Measurements from ENCODE around the gene PDGFD. TPM values are rescaled to one million over a fixed set of nuclear protein-coding genes. Genes with fewer than 3 reads are reported as not detected.

Gene PDGFD
- total RNA-seq, 1 experiment from 2014 or later: 1.7 TPM

GRCh38 chr11:103928802-103929161 is 235.2 kb downstream of the PDGFD start:
- H2BK15ac ChIP-seq (ENCODE audit: low read depth, low read length): no peak overlapping the region
- no peak overlapping the region for H4K8ac ChIP-seq (replicated peaks; ENCODE audit: insufficient read length, low read depth, low read length)
- no peak overlapping the region for H3K4me2 ChIP-seq (ENCODE audit: insufficient read depth, insufficient read length, low read length)
- H3K27me3 ChIP-seq (ENCODE audit: insufficient read depth, low read length): no peaks in the 10 kb centered on the region
- no peaks in the 10 kb centered on the region for H4K20me1 ChIP-seq (ENCODE audit: control insufficient read depth, insufficient read depth, insufficient read length)
- H2BK12ac ChIP-seq (ENCODE audit: insufficient read length, low read depth, low read length): no peak overlapping the region
- no peaks in the 10 kb centered on the region for H3K9me3 ChIP-seq (ENCODE audit: control insufficient read depth, low read depth, low read length)
- Mint-ChIP-seq H3K36me3 (ENCODE audit: insufficient read depth in 1 of 3, low read depth in 3 of 3) (no peaks in the 10 kb centered on the region), H3K27ac (no peak overlapping the region), H3K4me3 (no peak overlapping the region), H3K9me3 (no peaks in the 10 kb centered on the region), H3K27me3 (ENCODE audit: low read depth) (no peaks in the 10 kb centered on the region), H3K4me1 (peaks cover 1 to 2% of the 10 kb centered on the region in 2 experiments; a peak in 2 of 4 replicates)
- H3K56ac ChIP-seq (ENCODE audit: insufficient read length, low read depth, low read length): no peak overlapping the region
- no CpG with 5 or more reads among the region's 5 CpGs for WGBS (ENCODE audit: extremely low coverage, insufficient read length, low lambda C conversion rate)
- no peak overlapping the region for H3K27ac ChIP-seq (ENCODE audit: insufficient read length, low read depth, low read length)
- no peak for DNase-seq
- H4K5ac ChIP-seq (ENCODE audit: insufficient read length, low read depth, low read length): no peak overlapping the region
- H3K23me2 ChIP-seq (ENCODE audit: insufficient read length, low read depth, low read length, poor library complexity, severe bottlenecking): no peaks in the 10 kb centered on the region
- no peak overlapping the region for H2BK120ac ChIP-seq (ENCODE audit: low read depth, low read length, poor library complexity, severe bottlenecking)
- no peak overlapping the region for H3K9ac ChIP-seq (ENCODE audit: extremely low read depth, insufficient read length, low read length)
- no peak overlapping the region for H2AFZ ChIP-seq (ENCODE audit: low read length)
- H3K23ac ChIP-seq (ENCODE audit: insufficient read length, low read depth, low read length): no peak overlapping the region
- H3K79me2 ChIP-seq (ENCODE audit: insufficient read depth, low read length): no peaks in the 10 kb centered on the region
- 0 out of 2 replicates have a peak, but pooled peaks cover 4% of the 10 kb centered on the region for H3K4me1 ChIP-seq (ENCODE audit: insufficient read depth, low read length)
- no peak overlapping the region for H2BK20ac ChIP-seq (ENCODE audit: low read depth, low read length, poor library complexity, severe bottlenecking)
- no peaks in the 10 kb centered on the region for H3K79me1 ChIP-seq (ENCODE audit: insufficient read depth, low read depth, low read length, poor library complexity, severe bottlenecking)
- no peak for TF ChIP-seq CTCF (conservative IDR thresholded peaks at IDR 0.05)
- H3K4ac ChIP-seq (ENCODE audit: low read depth, low read length): no peak overlapping the region
- H2AK5ac ChIP-seq (ENCODE audit: insufficient read length, low read length): no peak overlapping the region
- H2BK5ac ChIP-seq (ENCODE audit: insufficient read length, low read length): no peak overlapping the region
- H3K14ac ChIP-seq (ENCODE audit: insufficient read depth, low read length): no peak overlapping the region
- no peak overlapping the region for H4K91ac ChIP-seq (ENCODE audit: insufficient read length, low read depth, low read length)
- H3T11ph ChIP-seq (ENCODE audit: low read length): no peak overlapping the region
- no peak overlapping the region for H3K18ac ChIP-seq (ENCODE audit: insufficient read length, low read depth, low read length)
